GM12875 (cell line): Measurements from ENCODE around the gene EML1.

Experiments used
- H3K4me3 ChIP-seq: one replicate; pipeline ENCODE4 v1.5.1; 2011; ENCODE audit warnings: low read depth, low read length, control low read depth
- TF ChIP-seq, protein P1 (sequence below): IDR thresholded peaks from 2 replicates; pipeline ENCODE4 v1.5.1; 2011; ENCODE audit warnings: low read depth, mild to moderate bottlenecking, control low read depth, inconsistent platforms, low read length, moderate library complexity, borderline replicate concordance; ENCODE audit not compliant: insufficient read depth

EML1 gene

DNA sequence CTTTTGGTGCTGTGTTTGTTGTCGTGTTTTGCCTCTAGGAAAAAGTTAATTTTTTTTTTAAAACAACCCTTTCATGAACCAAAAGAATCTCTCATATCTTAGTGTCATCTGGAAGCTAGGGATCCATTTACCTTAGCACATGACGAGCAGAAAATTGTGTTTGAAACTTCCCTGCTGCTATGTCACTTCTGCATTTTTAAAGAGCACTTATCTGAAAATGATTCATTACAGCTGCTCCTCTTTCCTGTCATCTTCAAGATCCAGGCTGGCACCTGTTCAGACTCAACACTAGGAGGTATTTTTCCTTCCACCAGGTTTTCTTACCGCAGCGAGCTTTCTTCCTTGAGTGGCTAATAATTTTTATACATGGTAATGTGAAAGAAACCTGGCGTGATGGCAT is 67.0 kb downstream of the EML1 start:
- TF ChIP-seq, protein P1, sequence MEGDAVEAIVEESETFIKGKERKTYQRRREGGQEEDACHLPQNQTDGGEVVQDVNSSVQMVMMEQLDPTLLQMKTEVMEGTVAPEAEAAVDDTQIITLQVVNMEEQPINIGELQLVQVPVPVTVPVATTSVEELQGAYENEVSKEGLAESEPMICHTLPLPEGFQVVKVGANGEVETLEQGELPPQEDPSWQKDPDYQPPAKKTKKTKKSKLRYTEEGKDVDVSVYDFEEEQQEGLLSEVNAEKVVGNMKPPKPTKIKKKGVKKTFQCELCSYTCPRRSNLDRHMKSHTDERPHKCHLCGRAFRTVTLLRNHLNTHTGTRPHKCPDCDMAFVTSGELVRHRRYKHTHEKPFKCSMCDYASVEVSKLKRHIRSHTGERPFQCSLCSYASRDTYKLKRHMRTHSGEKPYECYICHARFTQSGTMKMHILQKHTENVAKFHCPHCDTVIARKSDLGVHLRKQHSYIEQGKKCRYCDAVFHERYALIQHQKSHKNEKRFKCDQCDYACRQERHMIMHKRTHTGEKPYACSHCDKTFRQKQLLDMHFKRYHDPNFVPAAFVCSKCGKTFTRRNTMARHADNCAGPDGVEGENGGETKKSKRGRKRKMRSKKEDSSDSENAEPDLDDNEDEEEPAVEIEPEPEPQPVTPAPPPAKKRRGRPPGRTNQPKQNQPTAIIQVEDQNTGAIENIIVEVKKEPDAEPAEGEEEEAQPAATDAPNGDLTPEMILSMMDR = no peak
- no peak overlapping the region for H3K4me3 ChIP-seq

DNA sequence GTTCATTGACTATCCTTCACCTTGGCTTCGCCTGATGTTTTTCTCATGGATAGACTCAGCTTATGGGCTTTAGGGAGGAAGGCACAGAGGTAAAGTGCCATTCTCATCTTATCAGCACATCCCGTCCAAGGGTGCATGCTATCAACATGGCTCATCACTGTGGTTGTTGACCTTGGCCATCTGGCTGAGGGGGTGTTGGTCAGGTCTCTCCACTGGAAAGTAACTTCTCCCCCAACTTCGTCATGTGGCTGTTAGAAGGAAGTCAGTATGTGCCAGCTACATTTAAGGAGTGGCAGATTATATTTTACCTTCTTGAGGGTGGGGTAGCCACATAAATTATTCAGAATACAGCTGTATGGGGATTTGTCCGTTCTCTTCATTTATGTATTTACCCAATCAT is 68.9 kb downstream of the EML1 start:
- TF ChIP-seq, protein P1 = no peak
- H3K4me3 ChIP-seq = no peak overlapping the region

DNA sequence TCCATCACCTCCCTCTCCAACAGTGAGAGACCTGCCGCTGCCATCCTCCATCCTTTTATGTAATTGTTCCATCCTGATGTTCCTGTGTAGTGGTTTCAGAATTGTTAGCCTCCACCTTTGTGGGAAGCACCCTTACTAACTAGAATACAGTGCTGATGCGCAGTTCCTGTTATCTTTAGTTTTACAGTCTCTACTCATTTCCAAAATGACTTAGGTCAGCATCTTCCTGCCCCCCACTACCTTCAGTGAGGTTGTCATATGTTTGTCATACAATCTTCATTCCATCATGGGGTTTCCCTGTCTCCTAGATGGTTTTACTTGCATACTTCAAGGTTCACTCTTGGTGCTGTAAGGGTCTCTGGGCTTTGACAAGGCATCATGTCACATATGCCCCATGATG is 69.8 kb downstream of the EML1 start:
- no peak overlapping the region for H3K4me3 ChIP-seq
- TF ChIP-seq, protein P1 = no peak

DNA sequence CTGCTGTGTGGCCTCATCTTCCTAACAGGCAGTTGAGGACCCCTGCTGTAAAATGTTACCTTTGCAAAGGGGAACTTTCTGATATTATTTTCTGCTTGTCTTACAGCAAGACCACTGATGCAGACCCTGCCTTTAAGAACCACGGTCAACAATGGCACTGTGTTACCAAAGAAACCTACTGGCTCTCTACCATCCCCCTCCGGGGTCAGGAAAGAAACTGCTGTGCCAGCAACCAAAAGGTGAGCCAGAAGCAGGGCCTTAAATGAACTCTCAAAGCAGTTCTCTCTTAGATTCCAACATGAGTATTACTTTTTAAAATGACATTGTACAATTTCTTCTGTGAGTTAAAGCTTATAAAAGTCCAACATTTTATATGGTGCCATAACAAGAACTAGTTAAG is 72.2 kb downstream of the EML1 start:
- TF ChIP-seq, protein P1 = no peak
- no peak overlapping the region for H3K4me3 ChIP-seq

DNA sequence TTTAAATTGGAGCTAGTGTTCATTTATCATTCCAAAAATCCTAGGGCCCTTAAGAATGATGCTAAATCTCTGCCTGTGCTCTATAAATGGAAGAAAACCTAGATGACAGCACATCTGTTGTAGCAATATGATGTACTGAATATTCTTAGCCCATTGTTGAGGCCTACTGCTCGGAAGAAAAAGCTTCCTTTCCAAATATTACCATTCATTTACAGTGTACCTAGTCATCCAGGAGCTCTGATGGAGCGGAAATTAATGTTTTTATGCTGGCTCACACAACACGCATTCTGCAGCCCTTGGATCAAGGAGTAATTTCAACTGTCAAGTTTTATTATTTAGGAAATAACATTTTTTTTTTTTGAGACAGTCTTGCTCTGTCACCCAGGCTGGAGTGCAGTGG is 77.4 kb downstream of the EML1 start:
- H3K4me3 ChIP-seq = no peak overlapping the region
- TF ChIP-seq, protein P1 = no peak

DNA sequence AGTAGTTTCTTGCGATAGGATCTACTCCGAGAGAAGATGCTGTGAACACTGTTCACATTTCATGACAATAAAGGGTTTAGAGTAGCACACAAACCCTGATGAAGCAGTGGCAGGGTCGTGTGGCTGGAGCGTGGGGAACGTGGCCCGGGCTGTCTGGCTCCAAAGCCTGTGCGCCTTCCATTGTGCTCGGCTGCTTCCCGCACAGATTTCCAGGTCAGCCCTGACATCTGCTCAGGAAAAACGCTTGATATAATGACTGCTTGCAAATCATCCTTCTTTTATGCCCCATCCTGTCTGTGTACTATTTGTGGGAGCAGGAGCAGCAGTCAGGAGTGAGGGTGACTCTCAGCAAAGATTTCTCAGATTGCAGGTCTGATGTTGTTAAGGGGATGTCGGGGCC is 78.6 kb downstream of the EML1 start:
- H3K4me3 ChIP-seq = no peak overlapping the region
- TF ChIP-seq, protein P1 = no peak

DNA sequence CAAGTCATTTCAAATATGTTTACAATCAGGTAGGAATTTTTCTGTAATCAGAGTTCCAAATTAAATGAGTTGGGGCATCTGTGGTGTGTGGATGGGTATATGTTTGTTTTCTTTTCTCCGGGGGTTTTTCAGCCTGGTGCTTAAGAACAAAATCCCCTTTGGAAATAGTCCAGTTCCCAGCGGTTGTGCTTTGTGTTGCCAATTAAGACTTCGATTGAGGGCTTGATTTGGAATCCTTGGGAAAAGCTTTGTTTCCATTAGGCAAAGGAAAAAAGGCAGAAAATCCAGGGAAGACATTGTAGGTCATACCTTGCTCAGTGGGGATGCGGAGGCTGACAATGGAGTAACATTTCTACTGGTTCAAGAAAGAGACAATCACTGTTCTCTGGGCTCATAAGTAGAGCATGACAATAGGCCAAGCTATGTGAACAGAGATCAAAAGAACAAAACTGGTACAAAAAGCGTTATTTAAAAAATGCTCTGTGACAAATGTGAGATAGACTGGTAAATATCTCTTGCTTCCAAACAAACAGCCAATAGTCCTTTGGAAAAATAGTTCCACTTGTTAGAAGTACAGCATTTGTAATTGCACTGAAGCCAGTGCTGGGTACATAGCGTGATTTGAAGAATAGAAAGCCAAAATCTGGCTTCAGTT is 79.7 kb downstream of the EML1 start:
- H3K4me3 ChIP-seq = no peak overlapping the region
- TF ChIP-seq, protein P1 = no peak
